Calu3 (cell line): Measurements from ENCODE around the gene CNIH2. TPM values are rescaled to one million over a fixed set of nuclear protein-coding genes. Genes with fewer than 3 reads are reported as not detected.
"Not testable (repeated sequence)": the region's sequence is repeated elsewhere in the genome, so short reads cannot be mapped to it uniquely, and the experiment has no call there.

ENCODE experiments used
- BruUV-seq: library from RNA; stranded (reverse); fragments of 400-500 nt; replicated peaks from 2 replicates; lab custom pipeline; 2021; lab: Mats Ljungman, UMichigan
- CTCF ChIA-PET: fragments of 300-600 bp; sonication (Branson Sonifier 250); formaldehyde crosslinking; loops from one replicate; lab custom pipeline; 2022; ENCODE audit warnings: antibody characterized with exemption; lab: Charles Lee
- DNase-seq: peaks from one replicate; pipeline ENCODE4 v3.0.0; 2022
- H3K27ac Mint-ChIP-seq: one replicate; pipeline ENCODE4 v1.8.0; 2022; ENCODE audit warnings: mixed read lengths; ENCODE audit not compliant: unreplicated experiment
- H3K27me3 Mint-ChIP-seq: one replicate; pipeline ENCODE4 v1.8.0; 2022; ENCODE audit warnings: mixed read lengths; ENCODE audit not compliant: unreplicated experiment
- H3K36me3 Mint-ChIP-seq: one replicate; pipeline ENCODE4 v1.8.0; 2022; ENCODE audit warnings: mild to moderate bottlenecking, moderate library complexity, mixed read lengths; ENCODE audit not compliant: insufficient read depth, unreplicated experiment
- H3K4me1 Mint-ChIP-seq: one replicate; pipeline ENCODE4 v1.8.0; 2022; ENCODE audit warnings: mild to moderate bottlenecking, low read depth, mixed read lengths; ENCODE audit not compliant: unreplicated experiment
- H3K4me3 Mint-ChIP-seq: one replicate; pipeline ENCODE4 v1.8.0; 2022; ENCODE audit warnings: mild to moderate bottlenecking, low read depth, moderate library complexity, mixed read lengths; ENCODE audit not compliant: unreplicated experiment
- H3K9me3 Mint-ChIP-seq: one replicate; pipeline ENCODE4 v1.8.0; 2022; ENCODE audit warnings: low read depth, mixed read lengths; ENCODE audit not compliant: unreplicated experiment
- intact Hi-C: fragments of 100-400 bp; cut with micrococcal nuclease; formaldehyde crosslinking; loops from one replicate; pipeline ENCODE4 v1.10.0; 2022; ENCODE audit not compliant: unreplicated experiment
- total RNA-seq: library from RNA; stranded (reverse); gene quantifications from 2 replicates; pipeline ENCODE4 v1.2.3, GENCODE V29; 2022
- TF ChIP-seq, protein P1 (sequence below): fragments of 200-600 bp; IDR thresholded peaks from one replicate; pipeline ENCODE4 v1.8.0; 2022; ENCODE audit warnings: antibody characterized with exemption; ENCODE audit not compliant: unreplicated experiment

Gene CNIH2
- total RNA-seq, 1 experiment from 2014 or later = 2.9 TPM

DNA sequence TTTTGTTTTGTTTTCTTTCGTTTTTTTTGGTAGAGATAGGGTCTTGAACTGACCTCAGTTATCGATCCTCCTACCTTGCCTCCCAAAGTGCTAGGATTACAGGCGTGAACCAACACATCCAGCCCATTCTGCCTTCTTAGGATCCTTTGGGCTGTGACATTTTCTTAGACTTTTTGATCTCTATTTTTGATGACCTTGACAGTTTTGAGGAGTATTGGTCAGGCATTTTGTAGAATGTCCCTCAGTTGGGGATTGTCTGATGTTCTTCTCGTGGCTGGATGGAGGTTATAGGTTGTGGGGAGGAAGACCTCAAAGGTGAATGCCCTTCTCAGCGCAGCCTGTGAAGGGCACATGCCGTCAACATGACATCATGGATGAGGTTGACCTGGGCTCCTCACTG is 29.1 kb upstream of the CNIH2 start:
- Mint-ChIP-seq H3K4me1 (no peaks in the 10 kb centered on the region), H3K27ac (no peak overlapping the region), H3K9me3 (no peaks in the 10 kb centered on the region), H3K27me3 (no peaks in the 10 kb centered on the region), H3K4me3 (no peak overlapping the region), H3K36me3 (peaks cover 7% of the 10 kb centered on the region)
- TF ChIP-seq, protein P1, sequence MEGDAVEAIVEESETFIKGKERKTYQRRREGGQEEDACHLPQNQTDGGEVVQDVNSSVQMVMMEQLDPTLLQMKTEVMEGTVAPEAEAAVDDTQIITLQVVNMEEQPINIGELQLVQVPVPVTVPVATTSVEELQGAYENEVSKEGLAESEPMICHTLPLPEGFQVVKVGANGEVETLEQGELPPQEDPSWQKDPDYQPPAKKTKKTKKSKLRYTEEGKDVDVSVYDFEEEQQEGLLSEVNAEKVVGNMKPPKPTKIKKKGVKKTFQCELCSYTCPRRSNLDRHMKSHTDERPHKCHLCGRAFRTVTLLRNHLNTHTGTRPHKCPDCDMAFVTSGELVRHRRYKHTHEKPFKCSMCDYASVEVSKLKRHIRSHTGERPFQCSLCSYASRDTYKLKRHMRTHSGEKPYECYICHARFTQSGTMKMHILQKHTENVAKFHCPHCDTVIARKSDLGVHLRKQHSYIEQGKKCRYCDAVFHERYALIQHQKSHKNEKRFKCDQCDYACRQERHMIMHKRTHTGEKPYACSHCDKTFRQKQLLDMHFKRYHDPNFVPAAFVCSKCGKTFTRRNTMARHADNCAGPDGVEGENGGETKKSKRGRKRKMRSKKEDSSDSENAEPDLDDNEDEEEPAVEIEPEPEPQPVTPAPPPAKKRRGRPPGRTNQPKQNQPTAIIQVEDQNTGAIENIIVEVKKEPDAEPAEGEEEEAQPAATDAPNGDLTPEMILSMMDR = no peak
- no TSS peak for BruUV-seq
- intact Hi-C loops = no loop called here
- CTCF ChIA-PET = no interaction called here
- no peak for DNase-seq

DNA sequence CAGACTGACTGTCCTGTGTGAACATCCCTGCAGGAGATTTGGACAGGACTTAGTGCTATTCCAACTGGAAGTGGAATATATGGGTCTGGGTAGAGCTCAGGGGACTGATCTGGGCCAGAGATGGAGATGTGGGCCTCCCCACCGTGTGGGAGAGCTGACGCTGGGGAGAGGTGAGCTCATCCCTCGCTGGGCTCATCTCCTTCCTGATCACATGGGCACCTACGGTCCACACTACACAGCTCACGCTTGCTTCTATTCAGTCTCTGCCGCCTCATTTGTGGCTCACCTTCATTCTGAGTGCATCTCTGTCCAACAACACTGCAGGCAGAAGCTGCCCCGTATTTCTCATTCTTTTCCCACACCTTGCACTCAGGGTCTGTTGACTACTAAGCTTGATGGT is 26.2 kb upstream of the CNIH2 start:
- no peak overlapping the region for H3K4me3 Mint-ChIP-seq
- intact Hi-C loops = no loop called here
- no peak for DNase-seq
- no peaks in the 10 kb centered on the region for H3K9me3 Mint-ChIP-seq
- CTCF ChIA-PET = interaction anchor here (1.2 to 1.7 kb wide), 2 partner anchors 15 to 29 kb away, joined by 4 to 8 read pairs; no protein-coding TSS in a partner anchor
- BruUV-seq = no TSS peak
- H3K4me1 Mint-ChIP-seq = peaks cover 4% of the 10 kb centered on the region
- peaks cover 3% of the 10 kb centered on the region for H3K36me3 Mint-ChIP-seq
- TF ChIP-seq, protein P1 = no peak
- no peaks in the 10 kb centered on the region for H3K27me3 Mint-ChIP-seq
- H3K27ac Mint-ChIP-seq = peak overlapping the region; percentile 27

DNA sequence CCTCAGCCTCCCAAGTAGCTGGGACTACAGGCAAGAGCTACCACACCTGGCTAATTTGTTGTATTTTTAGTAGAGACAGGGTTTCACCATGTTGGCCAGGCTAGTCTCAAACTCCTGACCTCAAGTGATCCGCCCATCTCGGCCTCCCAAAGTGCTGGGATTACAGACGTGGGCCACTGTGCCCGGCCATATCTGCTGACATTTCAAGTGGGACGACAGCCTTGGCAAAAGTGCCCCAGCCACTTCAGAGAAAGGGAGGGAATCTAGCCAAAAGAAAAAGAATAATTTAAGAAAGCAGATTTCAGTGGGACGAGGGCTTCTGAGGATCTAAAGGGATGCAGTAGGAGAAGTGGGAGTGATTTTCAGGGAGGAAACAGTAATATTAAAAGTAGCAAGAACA is 24.9 kb upstream of the CNIH2 start:
- CTCF ChIA-PET = interaction anchor here (0.7 to 1.7 kb wide), 2 partner anchors 15 to 31 kb away, joined by 4 to 8 read pairs; no protein-coding TSS in a partner anchor
- BruUV-seq, H3K27ac Mint-ChIP-seq, H3K4me1 Mint-ChIP-seq, DNase-seq, intact Hi-C loops, H3K4me3 Mint-ChIP-seq, H3K27me3 Mint-ChIP-seq, H3K9me3 Mint-ChIP-seq: not testable (repeated sequence)
- peaks cover 16% of the 10 kb centered on the region for H3K36me3 Mint-ChIP-seq

DNA sequence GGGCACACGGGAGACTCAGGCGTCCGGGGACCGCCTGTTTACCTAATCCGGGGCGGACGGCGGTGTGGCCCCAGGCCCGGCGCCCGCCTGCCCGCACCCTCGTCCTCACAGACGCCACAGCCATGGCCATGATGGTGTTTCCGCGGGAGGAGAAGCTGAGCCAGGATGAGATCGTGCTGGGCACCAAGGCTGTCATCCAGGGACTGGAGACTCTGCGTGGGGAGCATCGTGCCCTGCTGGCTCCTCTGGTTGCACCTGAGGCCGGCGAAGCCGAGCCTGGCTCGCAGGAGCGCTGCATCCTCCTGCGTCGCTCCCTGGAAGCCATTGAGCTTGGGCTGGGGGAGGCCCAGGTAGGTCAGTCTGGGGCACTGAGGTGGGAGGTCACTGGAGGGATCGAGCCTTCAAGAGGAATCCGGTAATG is 19.5 kb upstream of the CNIH2 start:
- BruUV-seq = no TSS peak
- Mint-ChIP-seq H3K4me1 (peaks cover 19% of the 10 kb centered on the region), H3K9me3 (no peaks in the 10 kb centered on the region), H3K4me3 (peak overlapping the region; percentile 77), H3K36me3 (peaks cover 55% of the 10 kb centered on the region), H3K27ac (no peak overlapping the region), H3K27me3 (no peaks in the 10 kb centered on the region)
- no peak for DNase-seq
- intact Hi-C loops = no loop called here
- TF ChIP-seq, protein P1 = no peak
- CTCF ChIA-PET = interaction anchor here (0.7 kb wide), 1 partner anchor 9 kb away, joined by 3 read pairs; no protein-coding TSS in a partner anchor

DNA sequence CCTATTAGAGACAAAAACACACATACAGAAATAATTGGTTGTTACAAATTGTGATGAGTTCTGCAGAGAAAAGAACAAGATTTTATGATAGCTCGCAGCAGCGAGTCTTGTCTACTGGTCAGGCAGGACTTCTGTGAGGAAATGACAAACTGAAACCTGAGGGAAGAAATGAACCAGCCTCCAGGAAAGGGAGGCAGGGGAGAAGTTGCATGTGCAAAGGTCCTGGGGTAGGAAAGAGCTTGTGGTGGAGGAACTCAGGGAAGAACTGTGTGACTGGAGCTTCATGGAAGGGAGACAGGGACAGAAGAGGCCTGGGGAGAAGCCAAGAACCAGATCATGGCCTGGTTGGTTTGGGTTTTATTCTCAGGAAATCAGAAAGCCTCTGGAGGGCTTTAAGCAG is 18.8 kb upstream of the CNIH2 start:
- H3K27ac Mint-ChIP-seq = no peak overlapping the region
- BruUV-seq = TSS peak; percentile 58
- peaks cover 58% of the 10 kb centered on the region for H3K36me3 Mint-ChIP-seq
- no peaks in the 10 kb centered on the region for H3K27me3 Mint-ChIP-seq
- DNase-seq = no peak
- TF ChIP-seq, protein P1 = no peak
- H3K4me3 Mint-ChIP-seq = no peak overlapping the region
- peaks cover 19% of the 10 kb centered on the region for H3K4me1 Mint-ChIP-seq
- CTCF ChIA-PET = no interaction called here
- H3K9me3 Mint-ChIP-seq = no peaks in the 10 kb centered on the region
- intact Hi-C loops = no loop called here
